Hepatocyte (in vitro differentiated cells): ENCODE results near the gene COL17A1. TPM values are rescaled to one million over a fixed set of nuclear protein-coding genes. Genes with fewer than 3 reads are reported as not detected.

ENCODE experiments used
- DNase-seq: peaks from one replicate; pipeline ENCODE4 v3.0.0-alpha.2; 2016; ENCODE audit warnings: low spot score
- H2AFZ ChIP-seq: fragments of 200-600 bp; sonication (generic); 2 replicates; pipeline ENCODE4 v1.6.0; 2016; ENCODE audit warnings: antibody characterized with exemption, mild to moderate bottlenecking
- H3K27ac ChIP-seq: fragments of 200-600 bp; sonication (generic); 2 replicates; pipeline ENCODE4 v1.5.1; 2016; ENCODE audit warnings: mild to moderate bottlenecking
- H3K27me3 ChIP-seq: fragments of 200-600 bp; sonication (generic); 2 replicates; pipeline ENCODE4 v1.6.1; 2016
- H3K36me3 ChIP-seq: fragments of 200-600 bp; sonication (generic); replicated peaks from 2 replicates; pipeline ENCODE4 v1.5.1; 2016; ENCODE audit warnings: low read depth; ENCODE audit not compliant: insufficient read depth
- H3K4me1 ChIP-seq: fragments of 200-600 bp; sonication (generic); 2 replicates; pipeline ENCODE4 v1.5.1; 2016; ENCODE audit warnings: mild to moderate bottlenecking, moderate library complexity; ENCODE audit not compliant: insufficient read depth
- H3K4me2 ChIP-seq: fragments of 200-600 bp; sonication (generic); 2 replicates; pipeline ENCODE4 v1.6.0; 2016
- H3K4me3 ChIP-seq: fragments of 200-600 bp; sonication (generic); 2 replicates; pipeline ENCODE4 v1.5.1; 2016; ENCODE audit warnings: mild to moderate bottlenecking
- H3K79me2 ChIP-seq: fragments of 200-600 bp; sonication (generic); 2 replicates; pipeline ENCODE4 v1.6.0; 2017; ENCODE audit warnings: mild to moderate bottlenecking
- H3K9me2 ChIP-seq: fragments of 200-600 bp; sonication (generic); replicated peaks from 2 replicates; pipeline ENCODE4 v1.6.0; 2017; ENCODE audit warnings: mild to moderate bottlenecking; ENCODE audit not compliant: insufficient read depth
- H3K9me3 ChIP-seq: fragments of 200-600 bp; sonication (generic); 2 replicates; pipeline ENCODE4 v1.5.1; 2016; ENCODE audit warnings: low read depth, mild to moderate bottlenecking
- H4K20me1 ChIP-seq: fragments of 200-600 bp; sonication (generic); 2 replicates; pipeline ENCODE4 v1.6.0; 2016; ENCODE audit warnings: mild to moderate bottlenecking; ENCODE audit not compliant: insufficient read depth, poor library complexity, severe bottlenecking
- EZH2 ChIP-seq: fragments of 200-600 bp; sonication (generic); IDR thresholded peaks from 2 replicates; pipeline ENCODE4 v1.6.1; 2016; ENCODE audit warnings: antibody characterized with exemption, mild to moderate bottlenecking, borderline replicate concordance
- EZH2phosphoT487 ChIP-seq: fragments of 200-600 bp; sonication (generic); IDR thresholded peaks from one replicate; pipeline ENCODE4 v1.6.1; 2018; ENCODE audit warnings: antibody characterized with exemption, mild to moderate bottlenecking, low read depth, moderate library complexity; ENCODE audit not compliant: unreplicated experiment, severe bottlenecking
- WGBS: methylation state at CpG from one replicate; pipeline ENCODE4 v1.1.6; 2016; ENCODE audit warnings: low lambda C conversion rate; ENCODE audit errors: missing lambda C conversion rate; 5-methylcytosine and 5-hydroxymethylcytosine counted together
- polyA plus RNA-seq: library from polyadenylated mRNA; unstranded; fragments of >200 nt; fragmentation: Nextera tagmentation; extraction: Ambion mirVana; gene quantifications from 2 replicates; pipeline ENCODE4 v1.2.1, GENCODE V29; 2016
- total RNA-seq: library from RNA; depleted of rRNA; stranded (reverse); fragments of >200 nt; gene quantifications from 2 replicates; pipeline ENCODE4 v1.2.3, GENCODE V29; 2014
- TF ChIP-seq, protein P1 (sequence below): fragments of 200-600 bp; sonication (generic); IDR thresholded peaks from 2 replicates; pipeline ENCODE4 v1.5.1; 2016; ENCODE audit warnings: antibody characterized with exemption, mild to moderate bottlenecking; ENCODE audit not compliant: poor library complexity

Gene COL17A1
- total and polyA plus RNA-seq, 2 experiments from 2014 or later: 3.3 to 7.5 TPM

DNA sequence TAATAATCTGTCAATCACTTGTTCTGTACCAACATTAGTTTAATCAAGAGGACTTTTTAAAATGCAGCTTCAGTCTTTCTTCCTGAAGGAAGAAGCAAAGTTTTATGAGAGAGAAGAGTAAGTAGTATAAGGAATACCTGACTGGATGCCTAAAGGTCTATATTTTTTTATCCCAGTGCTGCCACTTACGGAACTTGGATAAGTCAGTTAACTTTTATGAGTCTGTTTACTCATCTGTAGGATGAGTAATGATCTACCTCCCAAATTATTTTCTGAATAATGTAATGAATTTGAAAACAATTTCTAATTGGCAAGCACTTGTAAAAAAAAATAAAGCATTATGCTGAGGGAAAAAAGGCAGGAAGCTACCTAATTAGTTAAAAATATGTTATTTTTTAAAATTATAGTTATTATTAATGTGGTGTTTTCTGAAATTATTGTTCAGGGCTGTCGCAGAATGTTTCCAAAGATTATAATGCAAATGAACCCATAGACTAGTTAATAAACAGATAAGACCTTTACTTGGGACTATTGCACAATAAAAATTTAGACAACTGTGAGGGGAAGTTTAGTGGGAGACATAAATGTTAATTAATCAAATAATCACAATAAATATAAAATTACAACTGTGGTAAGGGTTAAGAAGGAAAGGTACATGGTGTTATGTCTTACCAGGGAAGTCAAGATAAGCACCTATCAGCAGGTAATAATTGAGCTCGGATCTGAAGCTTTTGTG is 94.1 kb downstream of the COL17A1 start:
- no peak overlapping the region for H2AFZ ChIP-seq
- no peak overlapping the region for H3K27ac ChIP-seq
- no peaks in the 10 kb centered on the region for H3K36me3 ChIP-seq
- H3K4me1 ChIP-seq: peaks cover 4% of the 10 kb centered on the region
- H3K79me2 ChIP-seq: peaks cover 36% of the 10 kb centered on the region
- no peaks in the 10 kb centered on the region for H3K27me3 ChIP-seq
- H3K4me2 ChIP-seq: no peak overlapping the region
- WGBS: 59% methylated on average over 3 of the region's 3 CpGs
- no peak for DNase-seq
- no peaks in the 10 kb centered on the region for H3K9me3 ChIP-seq
- peaks cover 9% of the 10 kb centered on the region for H4K20me1 ChIP-seq
- H3K4me3 ChIP-seq: no peak overlapping the region
- H3K9me2 ChIP-seq: no peaks in the 10 kb centered on the region
- TF ChIP-seq EZH2: no peak
- TF ChIP-seq, protein P1, sequence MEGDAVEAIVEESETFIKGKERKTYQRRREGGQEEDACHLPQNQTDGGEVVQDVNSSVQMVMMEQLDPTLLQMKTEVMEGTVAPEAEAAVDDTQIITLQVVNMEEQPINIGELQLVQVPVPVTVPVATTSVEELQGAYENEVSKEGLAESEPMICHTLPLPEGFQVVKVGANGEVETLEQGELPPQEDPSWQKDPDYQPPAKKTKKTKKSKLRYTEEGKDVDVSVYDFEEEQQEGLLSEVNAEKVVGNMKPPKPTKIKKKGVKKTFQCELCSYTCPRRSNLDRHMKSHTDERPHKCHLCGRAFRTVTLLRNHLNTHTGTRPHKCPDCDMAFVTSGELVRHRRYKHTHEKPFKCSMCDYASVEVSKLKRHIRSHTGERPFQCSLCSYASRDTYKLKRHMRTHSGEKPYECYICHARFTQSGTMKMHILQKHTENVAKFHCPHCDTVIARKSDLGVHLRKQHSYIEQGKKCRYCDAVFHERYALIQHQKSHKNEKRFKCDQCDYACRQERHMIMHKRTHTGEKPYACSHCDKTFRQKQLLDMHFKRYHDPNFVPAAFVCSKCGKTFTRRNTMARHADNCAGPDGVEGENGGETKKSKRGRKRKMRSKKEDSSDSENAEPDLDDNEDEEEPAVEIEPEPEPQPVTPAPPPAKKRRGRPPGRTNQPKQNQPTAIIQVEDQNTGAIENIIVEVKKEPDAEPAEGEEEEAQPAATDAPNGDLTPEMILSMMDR: no peak
- no peak for TF ChIP-seq EZH2phosphoT487

DNA sequence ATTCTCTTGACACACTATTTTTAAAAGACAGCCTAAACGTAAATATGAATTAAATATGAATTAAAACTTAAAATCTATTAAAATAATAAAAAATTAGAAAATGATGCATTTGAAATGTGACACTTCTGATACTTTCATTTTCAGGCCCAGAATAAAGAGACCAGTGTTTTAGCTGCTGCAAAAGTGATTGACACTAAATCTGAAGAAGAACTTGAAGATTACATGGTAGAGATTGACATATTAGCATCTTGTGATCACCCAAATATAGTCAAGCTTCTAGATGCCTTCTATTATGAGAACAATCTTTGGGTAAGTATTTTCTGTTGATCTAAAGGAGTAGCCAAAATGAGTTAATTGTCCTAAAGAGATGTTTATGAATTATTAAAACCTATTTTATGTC is 95.1 kb downstream of the COL17A1 start:
- no peaks in the 10 kb centered on the region for H3K9me3 ChIP-seq
- TF ChIP-seq EZH2phosphoT487: no peak
- TF ChIP-seq, protein P1: no peak
- no peak for TF ChIP-seq EZH2
- H3K36me3 ChIP-seq: no peaks in the 10 kb centered on the region
- H3K27ac ChIP-seq: no peak overlapping the region
- H3K79me2 ChIP-seq: peaks cover 46% of the 10 kb centered on the region
- WGBS: 83% methylated on average over 1 of the region's 1 CpG
- DNase-seq: no peak
- H2AFZ ChIP-seq: no peak overlapping the region
- no peak overlapping the region for H3K4me2 ChIP-seq
- H3K4me3 ChIP-seq: no peak overlapping the region
- H3K4me1 ChIP-seq: peaks cover 4% of the 10 kb centered on the region
- no peaks in the 10 kb centered on the region for H3K9me2 ChIP-seq
- peaks cover 12% of the 10 kb centered on the region for H4K20me1 ChIP-seq
- no peaks in the 10 kb centered on the region for H3K27me3 ChIP-seq

DNA sequence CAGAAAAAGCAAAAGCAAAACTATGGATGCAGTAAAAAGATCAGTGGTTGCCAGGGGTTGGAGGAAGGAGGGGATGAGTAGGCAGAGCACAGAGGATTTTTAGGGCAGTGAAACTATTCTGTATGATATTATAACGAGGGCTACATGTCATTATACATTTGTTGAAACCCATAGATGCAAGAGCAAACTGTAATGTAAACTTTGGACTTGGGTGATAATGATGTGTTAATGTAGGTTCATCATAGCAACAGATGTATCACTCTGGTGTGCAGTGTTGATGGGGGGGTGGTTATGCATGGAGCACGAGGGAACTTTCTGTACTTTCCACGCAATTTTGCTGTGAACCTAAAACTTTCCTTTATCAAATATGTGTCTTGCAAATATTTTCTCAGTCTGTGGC is 95.6 kb downstream of the COL17A1 start:
- WGBS: 63% methylated on average over 3 of the region's 3 CpGs
- H3K9me2 ChIP-seq: no peaks in the 10 kb centered on the region
- H3K4me1 ChIP-seq: peaks cover 4% of the 10 kb centered on the region
- H3K36me3 ChIP-seq: no peaks in the 10 kb centered on the region
- DNase-seq: no peak
- H4K20me1 ChIP-seq: peaks cover 12% of the 10 kb centered on the region
- no peaks in the 10 kb centered on the region for H3K27me3 ChIP-seq
- no peak overlapping the region for H3K27ac ChIP-seq
- no peaks in the 10 kb centered on the region for H3K9me3 ChIP-seq
- peaks cover 50% of the 10 kb centered on the region for H3K79me2 ChIP-seq
- no peak overlapping the region for H3K4me2 ChIP-seq
- no peak overlapping the region for H2AFZ ChIP-seq
- TF ChIP-seq EZH2phosphoT487 (no peak), EZH2 (no peak)
- TF ChIP-seq, protein P1: no peak
- no peak overlapping the region for H3K4me3 ChIP-seq
